Thymus (tissue), 11 donors: ENCODE measurements around the gene AMOTL1. TPM values are rescaled to one million over a fixed set of nuclear protein-coding genes. Genes with fewer than 3 reads are reported as not detected.

Experiments
- DNase-seq, 9 donors: peaks; one replicate each; pipeline ENCODE4 v3.0.0-alpha.2; 2013; ENCODE audit warnings: low spot score in 9 of 9, low read depth in 6 of 9, missing footprints in 1 of 9
- H3K27ac ChIP-seq, 2 donors: one replicate each; pipeline ENCODE4 v1.5.1; 2013; ENCODE audit warnings: control low read depth in 1 of 2, low read depth in 1 of 2, low read length in 1 of 2, mild to moderate bottlenecking in 1 of 2, moderate library complexity in 1 of 2
- H3K27me3 ChIP-seq, 2 donors: one replicate each; pipeline ENCODE4 v1.5.1; 2013; ENCODE audit warnings: low read length in 1 of 2; ENCODE audit not compliant: control insufficient read depth in 2 of 2, insufficient read depth in 1 of 2
- H3K36me3 ChIP-seq, 2 donors: one replicate each; pipeline ENCODE4 v1.5.1; 2013; ENCODE audit warnings: low read length in 1 of 2, mild to moderate bottlenecking in 1 of 2, moderate library complexity in 1 of 2; ENCODE audit not compliant: control insufficient read depth in 2 of 2, insufficient read depth in 2 of 2
- H3K4me1 ChIP-seq, 2 donors: one replicate each; pipeline ENCODE4 v1.5.1; 2013; ENCODE audit warnings: low read length in 2 of 2; ENCODE audit not compliant: control insufficient read depth in 2 of 2, insufficient read depth in 2 of 2
- H3K4me3 ChIP-seq, 2 donors: one replicate each; pipeline ENCODE4 v1.5.1; 2013; ENCODE audit warnings: low read length in 2 of 2, control low read depth in 1 of 2, mild to moderate bottlenecking in 1 of 2
- H3K9me3 ChIP-seq, 2 donors: one replicate each; pipeline ENCODE4 v1.5.1; 2013; ENCODE audit warnings: low read length in 1 of 2, mild to moderate bottlenecking in 1 of 2; ENCODE audit not compliant: control insufficient read depth in 2 of 2, insufficient read depth in 1 of 2
- WGBS: extraction: QIAGEN DNeasy Blood & Tissue Kit; methylation state at CpG from one replicate; pipeline ENCODE4 v1.1.7; 2013; 5-methylcytosine and 5-hydroxymethylcytosine counted together
- polyA plus RNA-seq: library from polyadenylated mRNA; stranded (reverse); fragments of 200-250 nt; gene quantifications from one replicate; pipeline ENCODE4 v1.2.3, GENCODE V29; 2013
- total RNA-seq: library from RNA; stranded (reverse); fragments of 120-200 nt; gene quantifications from one replicate; pipeline ENCODE4 v1.2.4, GENCODE V29; 2013
- donor health status: healthy.

The AMOTL1 gene
- total and polyA plus RNA-seq, 2 donors: 10.5 to 31.8 TPM

GRCh38 chr11:94856443-94856842 lies 88.3 kb downstream of the AMOTL1 start:
- peaks cover 18 to 60% of the 10 kb centered on the region in 2 donors for H3K36me3 ChIP-seq
- H3K27me3 ChIP-seq: no peaks in the 10 kb centered on the region
- no peaks in the 10 kb centered on the region for H3K4me1 ChIP-seq
- WGBS: 96% methylated on average over 6 of the region's 6 CpGs
- no peak for DNase-seq
- H3K27ac ChIP-seq: no peak overlapping the region
- H3K4me3 ChIP-seq: no peak overlapping the region
- no peaks in the 10 kb centered on the region for H3K9me3 ChIP-seq

- 95% methylated on average over 2 of the region's 2 CpGs for WGBS
- H3K27ac ChIP-seq: no peak overlapping the region
- no peaks in the 10 kb centered on the region for H3K4me1 ChIP-seq
- H3K9me3 ChIP-seq: no peaks in the 10 kb centered on the region
- no peak overlapping the region for H3K4me3 ChIP-seq
- H3K36me3 ChIP-seq: peaks cover 18 to 61% of the 10 kb centered on the region in 2 donors
- no peaks in the 10 kb centered on the region for H3K27me3 ChIP-seq
- DNase-seq: no peak
These were observed 89.2 kb downstream of the AMOTL1 start for GRCh38 chr11:94857337-94857736.

- WGBS: 99% methylated on average over 4 of the region's 4 CpGs
- Histone ChIP-seq H3K4me3 (no peak overlapping the region), H3K27ac (no peak overlapping the region), H3K36me3 (peaks cover 18 to 61% of the 10 kb centered on the region in 2 donors), H3K4me1 (no peaks in the 10 kb centered on the region), H3K9me3 (no peaks in the 10 kb centered on the region), H3K27me3 (no peaks in the 10 kb centered on the region)
- no peak for DNase-seq
These were observed 90.0 kb downstream of the AMOTL1 start for GRCh38 chr11:94858012-94858705.

- WGBS: 95% methylated on average over 2 of the region's 2 CpGs
- Histone ChIP-seq H3K27me3 (no peaks in the 10 kb centered on the region), H3K4me3 (no peak overlapping the region), H3K27ac (no peak overlapping the region), H3K36me3 (peaks cover 4 to 58% of the 10 kb centered on the region in 2 donors), H3K9me3 (no peaks in the 10 kb centered on the region), H3K4me1 (no peaks in the 10 kb centered on the region)
- DNase-seq: no peak
These were observed 92.2 kb downstream of the AMOTL1 start for GRCh38 chr11:94860333-94860732.

GRCh38 chr11:94861306-94861845 lies 93.2 kb downstream of the AMOTL1 start:
- WGBS: 96% methylated on average over 9 of the region's 9 CpGs
- H3K27ac ChIP-seq: no peak overlapping the region
- DNase-seq: no peak
- H3K4me1 ChIP-seq: no peaks in the 10 kb centered on the region
- H3K4me3 ChIP-seq: no peak overlapping the region
- peaks cover 0 to 3% of the 10 kb centered on the region in 2 donors for H3K9me3 ChIP-seq
- H3K27me3 ChIP-seq: no peaks in the 10 kb centered on the region
- peaks cover 7 to 65% of the 10 kb centered on the region in 2 donors for H3K36me3 ChIP-seq

- H3K36me3 ChIP-seq: peaks cover 23 to 66% of the 10 kb centered on the region in 2 donors
- no peak overlapping the region for H3K27ac ChIP-seq
- no peak for DNase-seq
- H3K4me3 ChIP-seq: no peak overlapping the region
- 96% methylated on average over 11 of the region's 11 CpGs for WGBS
- peaks cover 0 to 3% of the 10 kb centered on the region in 2 donors for H3K9me3 ChIP-seq
- no peaks in the 10 kb centered on the region for H3K4me1 ChIP-seq
- H3K27me3 ChIP-seq: no peaks in the 10 kb centered on the region
These were observed 95.0 kb downstream of the AMOTL1 start for GRCh38 chr11:94862926-94863880.

- H3K4me1 ChIP-seq: no peaks in the 10 kb centered on the region
- H3K27ac ChIP-seq: no peak overlapping the region
- H3K9me3 ChIP-seq: peaks cover 0 to 3% of the 10 kb centered on the region in 2 donors
- peaks cover 21 to 65% of the 10 kb centered on the region in 2 donors for H3K36me3 ChIP-seq
- no peak for DNase-seq
- no peak overlapping the region for H3K4me3 ChIP-seq
- no peaks in the 10 kb centered on the region for H3K27me3 ChIP-seq
- 99% methylated on average over 11 of the region's 11 CpGs for WGBS
These were observed 96.4 kb downstream of the AMOTL1 start for GRCh38 chr11:94864506-94865045.

GRCh38 chr11:94866231-94866822 lies 98.2 kb downstream of the AMOTL1 start:
- H3K9me3 ChIP-seq: peaks cover 0 to 3% of the 10 kb centered on the region in 2 donors
- no peak overlapping the region for H3K27ac ChIP-seq
- no peaks in the 10 kb centered on the region for H3K27me3 ChIP-seq
- peaks cover 31 to 71% of the 10 kb centered on the region in 2 donors for H3K36me3 ChIP-seq
- no peak overlapping the region for H3K4me3 ChIP-seq
- 95% methylated on average over 8 of the region's 8 CpGs for WGBS
- DNase-seq: no peak
- no peaks in the 10 kb centered on the region for H3K4me1 ChIP-seq
